ENCODE measurements around the gene RALGDS. TPM values are rescaled to one million over a fixed set of nuclear protein-coding genes. Genes with fewer than 3 reads are reported as not detected.

The RALGDS gene
- total and polyA plus RNA-seq, 2 of the 13 experiments (the other 11 are each of a cell fraction or from before 2014, with no cell fraction given), result 12.9 to 25.5 TPM

- TF ChIP-seq ZBTB4 (CRISPR knock-in tag; IDR thresholded peaks at IDR 0.05; ENCODE audit: borderline replicate concordance) (0 out of 2 replicates have a peak, but pooled peaks have one; percentile 79), ZBTB43 (CRISPR knock-in tag; conservative IDR thresholded peaks at IDR 0.05) (0 out of 2 replicates have a peak, but pooled peaks have one; percentile 36), SOX5 (CRISPR knock-in tag; IDR thresholded peaks at IDR 0.05; ENCODE audit: borderline replicate concordance) (peak; percentile 64; the same call in 1 of the 2 replicates), EEA1 (CRISPR knock-in tag; IDR thresholded peaks at IDR 0.05; ENCODE audit: borderline replicate concordance) (peak; percentile 81; the same call in 1 of the 2 replicates), ZKSCAN8 (CRISPR knock-in tag; IDR thresholded peaks at IDR 0.05; ENCODE audit: borderline replicate concordance) (no peak), XRCC5 (optimal IDR thresholded peaks at IDR 0.05; ENCODE audit: low read length) (peak; percentile 91), ZNF652 (CRISPR knock-in tag; IDR thresholded peaks at IDR 0.05; ENCODE audit: borderline replicate concordance, low read depth) (no peak), SOX13 (IDR thresholded peaks at IDR 0.05) (no peak), SOX13 (CRISPR knock-in tag; conservative IDR thresholded peaks at IDR 0.05 in 1 of 2, IDR thresholded peaks at IDR 0.05 in 1 of 2) (peak in 1 of 2 experiments; percentile 19; a peak in 1 of 4 replicates), ISL2 (CRISPR knock-in tag; IDR thresholded peaks at IDR 0.05) (0 out of 2 replicates have a peak, but pooled peaks have one; percentile 35), BHLHE40 (IDR thresholded peaks at IDR 0.05; ENCODE audit: low read length) (peak; percentile 73), ZBTB7B (CRISPR knock-in tag; IDR thresholded peaks at IDR 0.05) (peak; percentile 81), ZNF609 (CRISPR knock-in tag; IDR thresholded peaks at IDR 0.05; ENCODE audit: borderline replicate concordance) (no peak), ZSCAN21 (CRISPR knock-in tag; IDR thresholded peaks at IDR 0.05; ENCODE audit: borderline replicate concordance) (peak; percentile 66; the same call in 1 of the 2 replicates), THRA (CRISPR knock-in tag; IDR thresholded peaks at IDR 0.05; ENCODE audit: borderline replicate concordance) (peak; percentile 54; the same call in 1 of the 2 replicates), NFIC (IDR thresholded peaks at IDR 0.05; ENCODE audit: low read length) (no peak), ZNF382 (CRISPR knock-in tag; IDR thresholded peaks at IDR 0.05; ENCODE audit: borderline replicate concordance) (no peak), SRSF1 (optimal IDR thresholded peaks at IDR 0.05; ENCODE audit: low read depth, low read length) (no peak)
Observed at GRCh38 chr9:133144142-133144903, 23.3 kb upstream of the RALGDS start (continued).
